DOHH2 (cell line): ENCODE results near the gene DOCK10.

Experiments used
- EZH2phosphoT487 ChIP-seq: fragments of 200-600 bp; sonication (generic); IDR thresholded peaks from 2 replicates; pipeline ENCODE4 v1.6.1; 2017; ENCODE audit warnings: borderline replicate concordance, mild to moderate bottlenecking, antibody characterized with exemption, low read length, moderate library complexity, mixed read lengths
- TF ChIP-seq, protein P1 (sequence below): fragments of 200-600 bp; sonication (generic); IDR thresholded peaks from one replicate; pipeline ENCODE4 v1.5.1; 2014; ENCODE audit warnings: antibody characterized with exemption, mild to moderate bottlenecking, low read depth, low read length; ENCODE audit not compliant: poor library complexity, severe bottlenecking

DNA sequence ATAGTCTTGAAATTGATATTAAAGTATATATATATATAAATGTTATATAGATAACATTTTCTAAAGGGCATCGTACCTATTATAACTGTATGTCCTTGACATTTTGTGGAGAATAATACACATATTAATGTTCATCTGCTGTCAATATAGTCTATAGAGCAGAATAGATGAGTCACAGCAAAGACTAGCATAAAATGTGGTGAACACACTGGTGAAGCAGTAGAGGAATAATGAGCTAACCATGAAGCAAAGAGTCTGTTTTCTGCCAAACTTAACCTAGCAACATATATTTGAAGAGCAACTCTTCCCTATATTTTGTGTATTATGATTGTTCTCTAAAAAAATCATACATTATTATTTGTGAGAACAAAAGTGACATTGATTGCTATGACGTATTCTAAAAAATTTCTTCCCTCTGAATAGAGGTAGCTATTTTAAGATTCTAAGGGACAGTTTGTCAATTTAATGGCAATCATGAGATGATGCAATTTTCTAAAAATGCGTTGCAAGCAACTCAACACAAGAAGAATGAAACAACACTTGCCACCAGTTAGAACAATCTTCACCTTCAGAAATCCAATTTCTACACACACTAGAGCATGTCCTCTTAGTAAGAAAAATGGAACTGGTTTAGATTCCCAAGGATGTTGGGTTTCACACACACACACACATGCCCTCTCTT is 22.0 kb downstream of the DOCK10 start:
- TF ChIP-seq, protein P1, sequence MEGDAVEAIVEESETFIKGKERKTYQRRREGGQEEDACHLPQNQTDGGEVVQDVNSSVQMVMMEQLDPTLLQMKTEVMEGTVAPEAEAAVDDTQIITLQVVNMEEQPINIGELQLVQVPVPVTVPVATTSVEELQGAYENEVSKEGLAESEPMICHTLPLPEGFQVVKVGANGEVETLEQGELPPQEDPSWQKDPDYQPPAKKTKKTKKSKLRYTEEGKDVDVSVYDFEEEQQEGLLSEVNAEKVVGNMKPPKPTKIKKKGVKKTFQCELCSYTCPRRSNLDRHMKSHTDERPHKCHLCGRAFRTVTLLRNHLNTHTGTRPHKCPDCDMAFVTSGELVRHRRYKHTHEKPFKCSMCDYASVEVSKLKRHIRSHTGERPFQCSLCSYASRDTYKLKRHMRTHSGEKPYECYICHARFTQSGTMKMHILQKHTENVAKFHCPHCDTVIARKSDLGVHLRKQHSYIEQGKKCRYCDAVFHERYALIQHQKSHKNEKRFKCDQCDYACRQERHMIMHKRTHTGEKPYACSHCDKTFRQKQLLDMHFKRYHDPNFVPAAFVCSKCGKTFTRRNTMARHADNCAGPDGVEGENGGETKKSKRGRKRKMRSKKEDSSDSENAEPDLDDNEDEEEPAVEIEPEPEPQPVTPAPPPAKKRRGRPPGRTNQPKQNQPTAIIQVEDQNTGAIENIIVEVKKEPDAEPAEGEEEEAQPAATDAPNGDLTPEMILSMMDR = no peak
- no peak for TF ChIP-seq EZH2phosphoT487
